Astrocyte of the cerebellum (primary cell): ENCODE measurements around the gene BID.

Experiments
- DNase-seq: peaks from one replicate; pipeline ENCODE4 v3.0.0-alpha.2; 2011; ENCODE audit warnings: low read depth
- H3K4me3 ChIP-seq: 2 replicates; pipeline ENCODE4 v1.5.1; 2011; ENCODE audit warnings: mild to moderate bottlenecking, low read depth, low read length, moderate library complexity
- in situ Hi-C: cut with HindIII; loops from 2 replicates; pipeline ENCODE4 v1.10.0; 2017; ENCODE audit warnings: low sequenced_read_pairs
- TF ChIP-seq, protein P1 (sequence below): IDR thresholded peaks from 2 replicates; pipeline ENCODE4 v1.5.1; 2012; ENCODE audit warnings: low read length, low read depth, moderate library complexity, mild to moderate bottlenecking; ENCODE audit errors: missing control alignments

BID gene

DNA sequence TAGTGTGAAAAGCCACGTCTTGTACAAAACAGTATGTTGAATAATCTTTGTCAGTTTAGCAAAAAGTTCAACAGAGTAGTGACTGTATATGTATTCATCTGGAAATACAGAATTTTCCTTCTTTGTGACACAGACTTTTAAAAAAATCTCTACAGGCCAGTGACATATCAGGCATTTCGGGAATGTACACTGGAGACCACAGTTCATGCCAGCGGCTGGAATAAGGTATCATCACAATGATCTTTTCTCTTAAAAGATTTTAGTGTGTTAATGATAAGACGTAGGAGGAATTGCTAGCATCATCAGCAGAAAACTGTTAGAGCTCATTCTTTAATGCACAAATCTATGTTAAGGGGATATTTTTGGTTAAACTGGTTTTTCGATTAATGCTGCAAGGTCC, 78.3 kb downstream of the BID start:
- DNase-seq, result no peak
- in situ Hi-C loops, result no loop called here
- TF ChIP-seq, protein P1, sequence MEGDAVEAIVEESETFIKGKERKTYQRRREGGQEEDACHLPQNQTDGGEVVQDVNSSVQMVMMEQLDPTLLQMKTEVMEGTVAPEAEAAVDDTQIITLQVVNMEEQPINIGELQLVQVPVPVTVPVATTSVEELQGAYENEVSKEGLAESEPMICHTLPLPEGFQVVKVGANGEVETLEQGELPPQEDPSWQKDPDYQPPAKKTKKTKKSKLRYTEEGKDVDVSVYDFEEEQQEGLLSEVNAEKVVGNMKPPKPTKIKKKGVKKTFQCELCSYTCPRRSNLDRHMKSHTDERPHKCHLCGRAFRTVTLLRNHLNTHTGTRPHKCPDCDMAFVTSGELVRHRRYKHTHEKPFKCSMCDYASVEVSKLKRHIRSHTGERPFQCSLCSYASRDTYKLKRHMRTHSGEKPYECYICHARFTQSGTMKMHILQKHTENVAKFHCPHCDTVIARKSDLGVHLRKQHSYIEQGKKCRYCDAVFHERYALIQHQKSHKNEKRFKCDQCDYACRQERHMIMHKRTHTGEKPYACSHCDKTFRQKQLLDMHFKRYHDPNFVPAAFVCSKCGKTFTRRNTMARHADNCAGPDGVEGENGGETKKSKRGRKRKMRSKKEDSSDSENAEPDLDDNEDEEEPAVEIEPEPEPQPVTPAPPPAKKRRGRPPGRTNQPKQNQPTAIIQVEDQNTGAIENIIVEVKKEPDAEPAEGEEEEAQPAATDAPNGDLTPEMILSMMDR, result no peak
- H3K4me3 ChIP-seq, result no peak overlapping the region

DNA sequence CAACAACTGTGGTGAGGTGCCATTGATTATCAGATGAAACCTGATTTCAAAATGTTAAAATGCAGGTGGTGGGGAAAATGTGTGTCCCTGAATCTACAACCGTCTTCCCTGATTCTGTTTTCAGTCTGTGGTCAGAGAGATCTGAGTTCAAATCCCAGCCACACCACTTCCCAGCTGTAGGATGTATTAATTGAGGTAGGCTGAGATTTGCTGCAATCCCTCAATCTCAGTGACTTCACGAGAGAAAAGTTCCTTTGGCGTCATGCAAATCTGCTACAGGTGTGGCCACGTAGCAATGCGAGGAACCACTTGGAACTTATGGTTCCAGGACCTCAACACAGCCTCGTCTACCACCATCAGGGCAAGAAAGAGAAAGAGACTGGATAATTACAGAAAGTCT, 79.5 kb downstream of the BID start:
- TF ChIP-seq, protein P1, result no peak
- DNase-seq, result no peak
- in situ Hi-C loops, result no loop called here
- no peak overlapping the region for H3K4me3 ChIP-seq

DNA sequence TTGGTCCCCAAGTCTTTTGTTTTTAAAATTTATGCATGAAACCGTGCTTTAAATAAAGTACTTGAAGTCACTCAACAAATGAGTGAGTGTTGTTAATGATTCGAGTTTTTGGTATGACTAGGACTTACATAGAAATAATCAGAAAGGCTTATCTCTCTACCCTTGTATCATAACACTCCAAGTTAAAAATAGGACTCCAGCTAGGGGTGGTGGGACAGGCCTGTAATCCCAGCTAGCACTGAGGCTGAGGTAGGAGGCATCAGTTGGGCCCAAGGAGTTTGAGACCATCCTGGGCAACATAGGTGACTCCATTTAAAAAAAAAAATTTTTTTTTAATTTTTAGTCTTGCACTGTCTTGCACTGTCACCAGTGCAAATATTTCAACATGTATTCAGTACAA, 80.1 kb downstream of the BID start:
- H3K4me3 ChIP-seq, result no peak overlapping the region
- in situ Hi-C loops, result no loop called here
- no peak for DNase-seq
- TF ChIP-seq, protein P1, result no peak

DNA sequence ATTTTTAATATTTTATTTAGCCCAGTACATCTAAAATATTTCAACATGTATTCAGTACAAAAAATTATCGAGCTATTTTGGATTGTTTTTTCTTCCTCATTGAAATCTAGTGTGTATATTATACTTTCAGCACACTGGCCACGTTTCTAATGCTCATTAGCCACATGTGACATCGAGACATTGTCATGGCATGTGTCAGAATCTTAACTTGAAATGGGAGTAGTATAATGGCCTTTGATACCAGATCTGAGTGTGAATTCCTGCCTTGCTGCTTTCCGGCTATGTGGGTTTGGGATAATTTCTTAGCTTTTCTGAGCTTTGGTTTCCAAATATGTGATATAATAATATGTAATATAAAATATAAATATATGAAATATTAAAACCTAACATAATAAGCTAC, 81.4 kb downstream of the BID start:
- TF ChIP-seq, protein P1, result no peak
- no peak for DNase-seq
- no peak overlapping the region for H3K4me3 ChIP-seq
- in situ Hi-C loops, result no loop called here

DNA sequence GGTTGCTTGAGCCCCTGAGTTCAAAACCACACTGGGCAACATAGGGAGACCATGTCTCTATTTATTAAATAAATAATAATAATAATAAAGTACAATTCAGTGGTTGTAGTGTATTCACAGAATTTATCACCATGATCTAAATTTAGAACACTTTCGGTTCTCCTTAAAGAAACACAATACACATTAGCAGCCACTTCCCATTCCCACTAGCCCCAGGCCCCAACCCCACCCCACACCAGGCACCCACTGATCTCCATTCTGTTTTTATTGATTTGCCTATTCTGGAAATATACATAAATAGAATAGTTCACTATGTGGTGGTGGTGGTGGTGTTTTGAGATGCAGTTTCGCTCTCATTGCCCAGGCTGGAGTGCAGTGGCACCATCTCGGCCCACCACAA, 90.0 kb downstream of the BID start:
- H3K4me3 ChIP-seq, result no peak overlapping the region
- TF ChIP-seq, protein P1, result no peak
- in situ Hi-C loops, result no loop called here
- no peak for DNase-seq
